Urinary bladder (tissue), 4 donors: Measurements from ENCODE around the gene PAX7. TPM values are rescaled to one million over a fixed set of nuclear protein-coding genes. Genes with fewer than 3 reads are reported as not detected.
"Not testable (repeated sequence)": the region's sequence is repeated elsewhere in the genome, so short reads cannot be mapped to it uniquely, and the experiment has no call there.

Source experiments
- DNase-seq: peaks from one replicate; pipeline ENCODE4 v3.0.0-alpha.2; 2015; ENCODE audit errors: extremely low spot score
- H3K27ac ChIP-seq: one replicate; pipeline ENCODE4 v1.5.1; 2013; ENCODE audit warnings: low read depth, mild to moderate bottlenecking, moderate library complexity
- H3K36me3 ChIP-seq: one replicate; pipeline ENCODE4 v1.6.1; 2013; ENCODE audit warnings: mild to moderate bottlenecking, moderate library complexity; ENCODE audit not compliant: insufficient read depth
- H3K4me1 ChIP-seq: one replicate; pipeline ENCODE4 v1.6.1; 2013; ENCODE audit warnings: mild to moderate bottlenecking, moderate library complexity; ENCODE audit not compliant: insufficient read depth
- H3K4me3 ChIP-seq: one replicate; pipeline ENCODE4 v1.5.1; 2013; ENCODE audit warnings: low read depth, low read length
- WGBS: extraction: QIAGEN DNeasy Blood & Tissue Kit; methylation state at CpG from one replicate; pipeline ENCODE4 v1.1.7; 2013; 5-methylcytosine and 5-hydroxymethylcytosine counted together
- polyA plus RNA-seq: library from polyadenylated mRNA; stranded (reverse); fragments of 200-250 nt; gene quantifications from one replicate; pipeline ENCODE4 v1.2.3, GENCODE V29; 2013
- total RNA-seq: library from RNA; depleted of rRNA; stranded (reverse); fragments of >200 nt; gene quantifications from one replicate; pipeline ENCODE4 v1.2.3, GENCODE V29; 2014
- donor health status: healthy with polysubstance abuse.
- donor health status: healthy.

The PAX7 gene
- total RNA-seq (0.95 TPM), polyA plus RNA-seq (not detected)

DNA sequence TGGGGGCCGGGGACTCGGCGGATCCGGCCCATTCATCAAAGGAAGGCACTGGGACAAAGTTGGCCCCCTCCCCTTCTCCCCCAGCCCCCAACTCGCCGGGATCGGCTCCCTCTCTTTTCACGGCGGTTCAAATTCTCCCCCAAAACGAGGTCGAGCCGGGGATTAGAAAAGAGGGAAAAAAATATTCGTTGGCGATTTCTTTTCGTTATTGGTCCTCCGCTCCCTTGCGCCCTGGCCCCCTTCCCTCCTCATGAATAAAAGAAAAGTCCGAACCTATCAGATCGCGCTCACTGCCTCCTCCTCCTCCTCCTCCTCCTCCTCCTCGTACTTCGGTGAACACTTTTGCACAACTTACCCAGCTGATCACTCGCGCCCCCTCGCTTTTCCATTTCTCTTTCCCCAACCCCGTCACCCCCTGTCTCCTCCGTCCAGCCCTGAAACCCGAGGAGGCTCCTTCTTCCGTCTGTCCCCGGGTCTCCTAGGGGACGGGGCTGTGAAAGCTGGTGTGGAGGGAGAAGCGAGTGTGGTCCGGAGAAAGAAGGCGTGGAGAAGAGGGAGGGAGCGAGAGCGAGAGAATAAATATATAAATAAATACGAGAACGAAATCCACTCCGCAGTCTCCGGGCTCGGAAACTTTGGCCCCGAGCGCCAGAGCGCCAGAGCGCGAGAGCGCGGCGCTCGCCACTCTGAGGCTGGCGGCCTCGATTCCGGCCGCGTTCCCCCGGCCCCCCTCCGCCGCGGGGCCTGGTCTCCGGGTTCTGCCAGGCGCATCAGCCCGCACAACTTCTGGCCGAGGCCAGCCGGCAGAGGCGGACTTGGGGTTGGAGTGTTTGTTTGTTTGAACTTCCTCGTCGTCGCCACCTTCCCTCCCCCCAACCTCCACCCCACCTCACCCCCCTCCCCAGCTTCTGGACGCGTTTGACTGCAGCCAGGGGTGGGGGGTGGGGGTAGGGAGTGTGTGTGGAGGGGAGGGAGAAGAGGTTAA, at the start of gene PAX7:
TSS of gene PAX7 (plus strand) at position 336 of the 985 bp plus-strand sequence. CDS start 758 bp downstream, outside the sequence.
- Histone ChIP-seq H3K4me3 (peak within 1 kb of the TSS; percentile 16), H3K4me1 (no peaks in the 10 kb centered on the region), H3K27ac (no peak within 1 kb of the TSS), H3K36me3 (no peaks in the 10 kb centered on the region)
- WGBS = 1% methylated on average over 70 of the region's 70 CpGs
- DNase-seq = no peak

DNA sequence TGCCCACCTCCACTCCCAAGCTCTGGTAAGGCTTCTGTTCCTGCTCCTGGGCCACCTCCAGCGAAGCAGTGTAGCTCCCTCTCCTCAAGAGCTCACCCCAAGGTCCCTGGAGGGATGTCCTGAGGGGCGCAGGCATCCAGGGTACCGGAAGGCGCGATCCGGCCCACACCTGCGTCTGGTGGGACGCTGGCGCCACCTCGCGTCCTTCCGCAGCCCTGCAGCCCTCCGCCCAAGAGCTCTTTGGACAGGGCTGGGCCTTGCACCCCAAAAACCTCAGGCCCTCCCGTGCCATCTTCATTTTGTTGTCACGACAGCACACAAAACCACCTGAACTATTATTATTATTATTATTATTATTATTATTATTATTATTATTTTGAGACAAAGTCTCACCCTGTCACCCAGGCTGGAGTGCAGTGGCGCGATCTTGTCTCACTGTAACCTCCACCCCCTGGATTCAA, 49.2 kb upstream of the PAX7 start:
- no peak overlapping the region for H3K4me3 ChIP-seq
- no peaks in the 10 kb centered on the region for H3K36me3 ChIP-seq
- no peaks in the 10 kb centered on the region for H3K4me1 ChIP-seq
- DNase-seq = no peak
- 16% methylated on average over 17 of the region's 17 CpGs for WGBS
- H3K27ac ChIP-seq = no peak overlapping the region

DNA sequence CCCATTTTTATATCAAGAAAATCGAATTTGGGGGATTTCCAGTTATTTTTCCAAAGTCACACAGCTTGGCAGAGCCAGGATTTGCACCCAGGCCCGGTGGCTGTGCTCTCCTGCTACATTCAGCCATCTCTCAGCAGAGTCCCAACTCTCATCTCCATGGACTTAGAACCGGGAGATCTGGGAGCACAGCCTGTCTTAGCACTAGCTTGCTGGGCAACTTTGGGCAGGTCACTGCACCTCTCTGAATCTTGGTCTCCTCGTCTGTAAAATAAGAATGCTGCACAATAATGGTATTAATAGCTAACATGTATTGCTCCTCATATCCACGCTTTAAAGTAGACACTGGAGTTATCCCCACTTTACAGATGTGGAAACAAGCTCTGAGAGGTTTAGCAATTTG, 47.8 kb upstream of the PAX7 start:
- Histone ChIP-seq H3K4me3 (no peak overlapping the region), H3K4me1 (no peaks in the 10 kb centered on the region), H3K36me3 (no peaks in the 10 kb centered on the region), H3K27ac (no peak overlapping the region)
- DNase-seq = no peak
- 72% methylated on average over 5 of the region's 5 CpGs for WGBS

DNA sequence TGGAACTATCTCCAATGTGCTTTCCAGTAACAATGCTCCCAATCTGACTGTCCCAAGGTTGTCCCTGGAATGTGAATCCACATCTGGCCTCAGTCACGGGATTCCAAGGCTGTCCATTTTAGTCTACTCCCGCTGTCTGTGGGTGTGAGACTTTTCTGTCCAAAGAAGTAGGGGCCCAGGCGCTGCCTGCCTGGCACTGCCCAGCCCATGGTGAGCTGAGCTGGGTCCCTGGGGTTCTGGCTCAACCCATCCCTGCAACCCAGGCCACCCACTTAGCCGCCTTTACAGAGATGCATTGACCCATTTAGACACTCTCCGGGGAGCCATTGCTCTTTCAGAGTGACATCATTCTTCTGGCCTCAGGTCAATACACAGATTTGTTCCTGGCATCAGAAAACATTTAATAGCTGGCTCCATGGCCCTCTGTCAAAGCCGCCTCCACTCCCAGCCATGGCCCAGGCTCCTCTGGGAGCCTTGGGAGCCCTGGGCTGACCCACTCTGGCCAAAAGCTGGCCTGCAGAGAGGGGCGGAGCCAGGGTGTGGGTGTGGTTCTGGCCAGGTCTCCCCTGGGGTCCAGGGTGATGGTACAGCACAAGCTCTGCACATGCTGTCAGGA, 47.2 kb upstream of the PAX7 start:
- Histone ChIP-seq H3K36me3 (no peaks in the 10 kb centered on the region), H3K4me3 (no peak overlapping the region), H3K27ac (no peak overlapping the region), H3K4me1 (no peaks in the 10 kb centered on the region)
- DNase-seq = no peak
- WGBS = 52% methylated on average over 7 of the region's 7 CpGs

DNA sequence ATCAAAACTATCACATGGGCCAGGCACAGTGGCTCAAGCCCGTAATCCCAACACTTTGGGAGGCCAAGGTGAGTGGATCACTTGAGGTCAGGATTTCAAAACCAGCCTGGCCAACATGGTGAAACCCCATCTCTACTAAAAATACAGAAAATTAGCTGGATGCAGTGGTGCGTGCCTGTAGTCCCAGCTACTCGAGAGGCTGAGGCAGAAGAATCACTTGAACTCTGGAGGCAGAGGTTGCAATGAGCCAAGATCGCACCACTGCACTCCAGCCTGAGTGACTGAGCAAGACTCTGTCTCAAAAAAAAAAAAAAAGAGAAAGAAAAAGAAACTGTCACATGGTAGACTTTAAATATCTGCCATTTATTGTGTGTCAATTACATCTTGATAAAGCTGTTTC, 44.6 kb upstream of the PAX7 start:
- not testable (repeated sequence) for H3K4me3 ChIP-seq, H3K4me1 ChIP-seq, H3K36me3 ChIP-seq, H3K27ac ChIP-seq, DNase-seq
- 83% methylated on average over 4 of the region's 4 CpGs for WGBS

DNA sequence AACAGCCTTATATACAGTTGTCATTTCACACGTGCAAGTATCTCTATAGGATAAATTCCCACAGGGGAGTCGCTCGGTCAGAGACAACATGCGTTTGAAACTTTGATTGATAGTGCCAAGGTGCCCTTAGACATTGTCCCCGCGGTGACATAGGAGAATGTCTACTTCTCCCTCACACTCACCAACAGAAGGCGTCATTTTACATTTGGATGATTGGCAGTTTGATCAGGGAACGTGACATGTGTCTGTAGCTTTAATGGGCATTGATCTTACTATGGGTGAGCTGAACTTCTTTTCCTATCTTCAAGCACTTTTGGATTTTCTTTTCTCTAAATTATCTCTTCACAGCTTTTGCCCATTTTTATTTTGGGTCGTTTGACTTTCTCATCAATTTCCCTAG, 42.6 kb upstream of the PAX7 start:
- DNase-seq = no peak
- Histone ChIP-seq H3K4me3 (no peak overlapping the region), H3K36me3 (no peaks in the 10 kb centered on the region), H3K27ac (no peak overlapping the region), H3K4me1 (no peaks in the 10 kb centered on the region)
- WGBS = 57% methylated on average over 9 of the region's 9 CpGs

DNA sequence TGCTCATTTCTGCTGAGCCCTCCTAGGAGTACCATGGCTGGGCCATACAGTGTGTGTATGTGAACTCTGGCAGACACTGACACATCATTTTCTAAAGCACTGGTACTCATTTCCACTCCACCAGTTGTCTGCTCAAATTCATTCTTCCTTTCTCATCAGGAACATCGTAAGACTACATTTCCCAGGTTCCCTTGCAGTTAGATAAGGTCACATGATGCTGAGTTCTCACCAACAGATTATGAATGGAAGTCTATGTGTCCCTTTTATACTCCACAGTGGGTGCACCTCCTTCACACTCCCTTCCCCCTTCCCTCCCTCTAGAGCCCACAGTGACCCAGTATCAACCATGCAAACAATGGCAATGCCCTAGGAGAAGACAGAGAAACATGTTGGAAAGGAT, 38.3 kb upstream of the PAX7 start:
- 66% methylated on average over 1 of the region's 1 CpG for WGBS
- Histone ChIP-seq H3K4me1 (no peaks in the 10 kb centered on the region), H3K4me3 (no peak overlapping the region), H3K27ac (no peak overlapping the region), H3K36me3 (no peaks in the 10 kb centered on the region)
- DNase-seq = no peak

DNA sequence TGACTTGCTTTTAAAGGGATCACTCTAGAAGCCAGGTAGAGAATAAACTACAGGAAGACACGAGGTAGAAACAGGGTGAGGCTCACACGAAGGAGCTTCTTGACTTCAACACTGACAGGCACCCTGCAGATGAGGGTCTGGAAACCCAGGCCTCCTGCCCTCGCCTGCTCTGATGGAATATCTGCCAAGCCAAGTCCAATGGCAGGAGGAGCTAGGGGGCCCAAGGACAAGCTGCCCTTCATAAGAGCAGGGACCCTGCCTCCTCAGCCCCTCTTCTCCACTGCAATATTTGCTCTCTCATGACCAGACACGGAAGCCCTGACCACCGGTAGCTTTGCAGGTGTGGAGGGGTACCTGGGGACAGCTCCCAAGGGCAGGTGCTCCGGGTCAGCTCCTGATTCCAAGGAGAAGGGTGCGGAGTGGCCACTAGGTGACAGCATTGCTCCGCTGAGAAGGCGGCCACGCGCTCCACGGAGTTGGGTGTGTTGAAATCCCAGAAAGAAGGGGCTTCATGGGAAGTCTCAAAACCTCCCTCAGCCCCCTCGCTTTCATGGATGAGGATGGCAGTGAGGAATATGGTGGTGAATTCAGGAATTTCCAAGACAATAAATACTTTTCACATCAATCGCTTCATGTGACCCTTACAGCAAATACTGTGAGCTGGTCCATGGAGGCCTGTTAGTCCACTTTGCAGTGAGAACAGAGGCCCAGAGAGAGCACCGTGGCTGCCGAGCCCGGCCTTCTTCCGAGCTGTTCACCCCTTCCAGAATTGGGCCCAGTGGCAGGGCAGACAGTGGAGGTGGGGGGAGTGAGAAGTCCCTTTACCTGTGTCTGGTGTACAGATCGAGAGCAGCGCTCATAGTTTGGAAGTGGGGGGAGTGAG, 33.2 kb upstream of the PAX7 start:
- Histone ChIP-seq H3K4me3 (no peak overlapping the region), H3K36me3 (no peaks in the 10 kb centered on the region), H3K27ac (no peak overlapping the region), H3K4me1 (no peaks in the 10 kb centered on the region)
- DNase-seq = no peak
- WGBS = 19% methylated on average over 20 of the region's 20 CpGs

DNA sequence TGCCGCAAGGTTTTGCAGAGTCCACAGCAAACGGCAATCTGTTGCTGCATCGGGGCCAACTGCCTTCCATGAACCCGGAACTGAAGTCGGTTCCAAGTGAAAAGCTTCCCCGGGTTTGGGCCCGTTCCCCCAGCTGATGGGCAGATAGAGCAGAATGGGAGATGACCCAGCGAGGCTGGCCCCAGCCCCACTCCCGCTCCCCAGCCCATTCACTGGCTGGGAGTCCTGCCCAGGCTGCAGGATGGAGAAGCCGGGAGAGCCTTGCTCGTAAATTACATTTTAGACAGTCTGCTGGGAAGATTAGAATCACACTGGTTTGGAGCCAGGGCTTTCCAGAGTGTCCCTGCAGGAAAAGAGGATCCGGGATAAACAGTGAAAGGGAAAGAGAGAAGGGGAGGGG, 31.6 kb upstream of the PAX7 start:
- Histone ChIP-seq H3K4me3 (no peak overlapping the region), H3K4me1 (no peaks in the 10 kb centered on the region), H3K27ac (no peak overlapping the region), H3K36me3 (no peaks in the 10 kb centered on the region)
- DNase-seq = peak; percentile 80
- 6% methylated on average over 12 of the region's 12 CpGs for WGBS

DNA sequence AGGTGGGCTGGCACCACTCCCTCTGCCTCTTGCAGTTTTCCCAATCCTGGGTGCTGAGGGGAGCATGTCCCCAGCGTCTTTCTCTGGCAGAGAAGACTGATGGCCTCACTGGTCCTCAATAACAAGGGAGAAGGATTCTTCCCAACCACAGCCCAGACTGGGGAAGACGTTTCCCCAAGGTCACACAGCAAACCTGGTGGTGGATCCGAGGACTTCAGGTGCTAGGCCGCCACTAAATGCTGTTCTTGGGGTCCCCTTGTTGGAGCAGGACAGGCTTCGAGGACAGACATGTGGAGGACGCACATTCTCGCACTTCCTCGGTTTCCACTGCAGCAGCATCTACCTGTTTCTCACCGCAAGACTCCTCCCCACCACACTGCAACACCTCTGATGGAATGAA, 30.9 kb upstream of the PAX7 start:
- DNase-seq = no peak
- WGBS = 77% methylated on average over 9 of the region's 9 CpGs
- no peak overlapping the region for H3K27ac ChIP-seq
- no peaks in the 10 kb centered on the region for H3K36me3 ChIP-seq
- no peaks in the 10 kb centered on the region for H3K4me1 ChIP-seq
- H3K4me3 ChIP-seq = no peak overlapping the region

DNA sequence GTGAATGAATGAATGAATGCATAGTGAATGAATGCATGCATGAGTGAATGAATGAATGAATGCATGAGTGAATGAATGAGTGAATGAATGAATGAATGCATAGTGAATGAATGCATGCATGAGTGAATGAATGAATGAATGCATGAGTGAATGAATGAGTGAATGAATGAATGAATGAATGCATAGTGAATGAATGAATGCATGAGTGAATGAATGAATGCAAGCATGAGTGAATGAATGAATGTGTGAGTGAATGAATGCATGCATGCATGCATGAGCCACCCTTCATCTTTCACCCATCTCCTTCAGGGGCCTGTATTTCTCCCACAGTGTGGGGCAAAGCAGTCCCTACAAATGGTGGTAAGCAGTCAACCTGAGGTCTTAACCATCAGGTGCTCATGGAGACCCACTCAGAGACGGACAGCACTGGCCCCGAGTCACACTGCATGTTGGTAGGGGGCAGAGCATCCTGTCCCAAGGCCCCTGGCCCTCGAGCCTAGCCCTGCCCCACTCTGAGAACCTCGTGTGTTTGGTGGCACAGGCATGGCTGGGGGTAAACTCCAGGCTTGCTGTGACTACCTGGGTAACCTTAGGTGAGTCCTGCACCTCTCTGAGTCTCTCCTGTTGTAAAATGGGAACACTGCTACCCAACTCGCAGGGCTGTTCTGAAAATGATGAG, 28.0 kb upstream of the PAX7 start:
- no peak for DNase-seq
- H3K27ac ChIP-seq = no peak overlapping the region
- 62% methylated on average over 5 of the region's 5 CpGs for WGBS
- no peak overlapping the region for H3K4me3 ChIP-seq
- no peaks in the 10 kb centered on the region for H3K4me1 ChIP-seq
- H3K36me3 ChIP-seq = no peaks in the 10 kb centered on the region

DNA sequence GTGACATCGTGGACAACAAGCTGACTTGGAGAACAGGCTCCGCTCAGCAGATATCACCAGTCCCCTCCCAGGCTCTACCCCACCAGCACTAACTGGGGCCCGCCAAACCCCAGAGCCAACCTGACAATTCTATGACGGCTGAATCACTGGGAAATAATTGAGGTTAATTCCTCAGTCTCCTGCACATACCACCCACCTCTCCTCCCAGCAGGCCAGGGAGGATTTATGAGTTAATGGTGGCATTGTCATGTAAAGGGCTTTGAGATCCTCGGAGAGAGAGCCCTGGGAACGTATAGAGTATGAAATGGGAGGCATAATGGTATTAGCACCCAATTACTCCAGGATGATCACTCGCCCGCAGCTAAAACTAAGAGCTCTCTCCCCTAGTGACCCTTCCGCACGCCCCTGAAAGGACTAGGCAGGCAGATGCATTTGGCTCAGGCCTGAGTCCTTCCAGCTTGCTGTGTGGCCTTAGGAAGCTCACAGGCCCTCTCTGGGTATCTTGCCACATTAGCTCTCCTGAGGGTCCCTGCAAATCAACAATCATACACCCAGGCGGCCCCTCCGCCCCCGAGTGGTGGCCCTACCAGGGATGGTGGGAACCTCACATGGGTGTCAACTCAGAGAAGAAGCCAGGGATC, 27.3 kb upstream of the PAX7 start:
- Histone ChIP-seq H3K4me1 (no peaks in the 10 kb centered on the region), H3K27ac (no peak overlapping the region), H3K4me3 (no peak overlapping the region), H3K36me3 (no peaks in the 10 kb centered on the region)
- no peak for DNase-seq
- WGBS = 48% methylated on average over 13 of the region's 13 CpGs
